A673 (cell line): ENCODE measurements around the gene ADGRL2. TPM values are rescaled to one million over a fixed set of nuclear protein-coding genes. Genes with fewer than 3 reads are reported as not detected.

Experiments
- BruUV-seq: library from RNA; stranded (reverse); fragments of 400-500 nt; replicated peaks from 2 replicates; lab custom pipeline; 2021; lab: Mats Ljungman, UMichigan
- CTCF ChIA-PET: fragments of 300-600 bp; sonication (Branson Sonifier 250); formaldehyde crosslinking; loops from one replicate; lab custom pipeline; 2022; ENCODE audit warnings: antibody characterized with exemption; lab: Charles Lee
- POLR2A ChIA-PET: fragments of 300-600 bp; sonication (Branson Sonifier 250); formaldehyde crosslinking; loops from one replicate; lab custom pipeline; 2022; ENCODE audit warnings: antibody characterized with exemption; ENCODE audit not compliant: low non-redundant PET; lab: Charles Lee
- DNase-seq: peaks from one replicate; pipeline ENCODE4 v3.0.0-alpha.2; 2015; ENCODE audit warnings: low spot score
- H3K27ac ChIP-seq: fragments of 200-600 bp; sonication (generic); 2 replicates; pipeline ENCODE4 v1.5.1; 2016; ENCODE audit warnings: mixed run types, low read depth, mild to moderate bottlenecking, mixed read lengths, antibody characterized with exemption, low read length; ENCODE audit not compliant: poor library complexity, severe bottlenecking
- H3K27me3 ChIP-seq: fragments of 200-600 bp; sonication (generic); replicated peaks from 2 replicates; pipeline ENCODE4 v1.6.1; 2017; ENCODE audit warnings: mixed run types, low read depth, mild to moderate bottlenecking, mixed read lengths, antibody characterized with exemption, low read length; ENCODE audit not compliant: insufficient read depth, poor library complexity
- H3K36me3 ChIP-seq: fragments of 200-600 bp; sonication (generic); 2 replicates; pipeline ENCODE4 v1.6.1; 2016; ENCODE audit warnings: mixed run types, mild to moderate bottlenecking, mixed read lengths, antibody characterized with exemption, low read length; ENCODE audit not compliant: insufficient read depth, poor library complexity, severe bottlenecking
- H3K4me1 ChIP-seq: fragments of 200-600 bp; sonication (generic); 2 replicates; pipeline ENCODE4 v1.6.1; 2017; ENCODE audit warnings: mixed run types, mild to moderate bottlenecking, mixed read lengths, antibody characterized with exemption, low read length; ENCODE audit not compliant: insufficient read depth, poor library complexity, severe bottlenecking
- H3K4me3 ChIP-seq: fragments of 200-600 bp; sonication (generic); 2 replicates; pipeline ENCODE4 v1.5.1; 2016; ENCODE audit warnings: low read depth, mixed run types, mild to moderate bottlenecking, mixed read lengths, low read length; ENCODE audit not compliant: poor library complexity, severe bottlenecking
- H3K9me3 ChIP-seq: fragments of 200-600 bp; sonication (generic); 2 replicates; pipeline ENCODE4 v1.6.1; 2016; ENCODE audit warnings: mixed run types, low read depth, mild to moderate bottlenecking, mixed read lengths, antibody characterized with exemption, low read length; ENCODE audit not compliant: poor library complexity, severe bottlenecking
- EZH2 ChIP-seq: fragments of 200-600 bp; sonication (generic); IDR thresholded peaks from 2 replicates; pipeline ENCODE4 v1.6.1; 2017; ENCODE audit warnings: borderline replicate concordance, low read depth, mild to moderate bottlenecking, mixed read lengths, antibody characterized with exemption, low read length; ENCODE audit not compliant: poor library complexity, severe bottlenecking
- intact Hi-C: fragments of 100-400 bp; cut with micrococcal nuclease; formaldehyde crosslinking; loops from one replicate; pipeline ENCODE4 v1.10.0; 2022; ENCODE audit not compliant: unreplicated experiment
- total RNA-seq: library from RNA; stranded (reverse); gene quantifications from 2 replicates; pipeline ENCODE4 v1.2.3, GENCODE V29; 2021
- TF ChIP-seq, protein P1 (sequence below): fragments of 300-800, 200-600 bp; sonication (generic); conservative IDR thresholded peaks from 2 replicates; pipeline ENCODE4 v1.5.1; 2017; ENCODE audit warnings: low read depth, mild to moderate bottlenecking, antibody characterized with exemption, low read length, moderate library complexity, mixed read lengths

The ADGRL2 gene
- total RNA-seq, 1 experiment from 2014 or later, result 1.5 TPM

DNA sequence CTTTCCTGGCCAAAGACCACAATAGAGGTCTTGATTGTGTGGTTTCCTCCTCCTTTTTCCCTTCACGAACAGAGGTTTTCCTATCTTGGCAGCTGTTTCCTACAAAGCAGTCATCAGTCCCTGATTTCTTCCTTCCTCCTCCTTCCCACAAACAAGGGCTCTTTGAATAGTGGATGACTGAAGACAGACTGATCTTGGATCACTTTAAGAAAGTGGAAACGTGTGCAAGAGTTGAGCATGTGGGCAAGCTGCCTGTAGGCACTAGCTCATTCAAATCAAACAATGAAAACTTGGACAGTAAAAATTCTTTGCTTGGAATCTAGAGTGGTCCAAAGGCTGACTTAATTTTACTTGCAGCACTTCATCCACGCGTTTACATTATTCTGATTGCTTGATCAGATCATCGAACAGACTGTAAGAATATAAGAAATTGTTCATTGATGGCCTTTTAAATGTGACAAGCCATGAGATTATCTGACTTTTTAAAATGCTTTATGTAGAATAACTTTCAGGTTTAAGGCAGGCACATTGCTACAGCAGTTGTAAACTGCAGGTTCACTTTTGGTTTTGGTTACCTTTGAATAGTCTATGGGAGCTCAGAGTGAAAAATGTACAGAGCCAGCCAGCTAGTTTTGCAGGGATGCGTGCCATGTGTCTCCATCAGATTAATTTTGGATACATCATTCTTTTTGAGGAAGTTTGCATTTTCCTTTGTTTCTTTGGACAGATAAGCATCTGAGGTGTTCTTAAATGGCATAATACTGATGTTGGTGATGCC is 34.4 kb downstream of the ADGRL2 start:
- ChIA-PET POLR2A (no interaction called here), CTCF (no interaction called here)
- Histone ChIP-seq H3K4me1 (peaks cover 2% of the 10 kb centered on the region), H3K27me3 (peaks cover 39% of the 10 kb centered on the region), H3K27ac (no peak overlapping the region), H3K36me3 (no peaks in the 10 kb centered on the region), H3K9me3 (no peaks in the 10 kb centered on the region), H3K4me3 (no peak overlapping the region)
- intact Hi-C loops, result no loop called here
- BruUV-seq, result no TSS peak
- no peak for TF ChIP-seq EZH2
- TF ChIP-seq, protein P1, sequence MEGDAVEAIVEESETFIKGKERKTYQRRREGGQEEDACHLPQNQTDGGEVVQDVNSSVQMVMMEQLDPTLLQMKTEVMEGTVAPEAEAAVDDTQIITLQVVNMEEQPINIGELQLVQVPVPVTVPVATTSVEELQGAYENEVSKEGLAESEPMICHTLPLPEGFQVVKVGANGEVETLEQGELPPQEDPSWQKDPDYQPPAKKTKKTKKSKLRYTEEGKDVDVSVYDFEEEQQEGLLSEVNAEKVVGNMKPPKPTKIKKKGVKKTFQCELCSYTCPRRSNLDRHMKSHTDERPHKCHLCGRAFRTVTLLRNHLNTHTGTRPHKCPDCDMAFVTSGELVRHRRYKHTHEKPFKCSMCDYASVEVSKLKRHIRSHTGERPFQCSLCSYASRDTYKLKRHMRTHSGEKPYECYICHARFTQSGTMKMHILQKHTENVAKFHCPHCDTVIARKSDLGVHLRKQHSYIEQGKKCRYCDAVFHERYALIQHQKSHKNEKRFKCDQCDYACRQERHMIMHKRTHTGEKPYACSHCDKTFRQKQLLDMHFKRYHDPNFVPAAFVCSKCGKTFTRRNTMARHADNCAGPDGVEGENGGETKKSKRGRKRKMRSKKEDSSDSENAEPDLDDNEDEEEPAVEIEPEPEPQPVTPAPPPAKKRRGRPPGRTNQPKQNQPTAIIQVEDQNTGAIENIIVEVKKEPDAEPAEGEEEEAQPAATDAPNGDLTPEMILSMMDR, result no peak
- no peak for DNase-seq

DNA sequence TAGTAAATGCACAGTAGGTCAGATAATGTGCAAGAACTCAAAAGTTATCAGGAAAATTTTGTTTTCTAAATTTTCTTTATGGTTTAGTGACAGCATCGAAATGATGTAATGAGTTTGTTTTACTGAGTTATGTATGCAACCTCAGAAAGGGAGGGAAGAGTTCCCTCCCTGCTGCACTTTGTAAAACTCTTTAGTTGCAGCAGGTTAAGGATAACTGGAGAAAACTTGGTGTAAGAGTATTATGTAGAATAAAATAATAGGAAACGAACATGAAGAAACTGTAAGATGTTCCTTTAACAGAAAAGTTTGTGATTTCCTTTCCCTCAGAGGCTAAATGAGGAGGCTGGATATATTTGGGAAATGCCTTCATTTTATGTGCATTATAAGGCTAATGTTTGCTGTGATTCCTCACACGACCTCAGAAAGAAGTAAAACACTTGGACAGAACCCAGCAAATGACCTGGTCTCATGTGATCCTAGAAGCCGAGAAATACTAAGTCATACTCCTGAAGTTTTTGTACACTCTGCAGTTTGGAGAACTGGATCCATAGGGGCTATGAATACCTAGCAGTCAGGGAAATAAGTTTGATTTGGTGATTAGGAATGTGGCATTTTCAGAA is 35.4 kb downstream of the ADGRL2 start:
- H3K27me3 ChIP-seq, result peaks cover 37% of the 10 kb centered on the region
- intact Hi-C loops, result no loop called here
- no TSS peak for BruUV-seq
- H3K4me3 ChIP-seq, result no peak overlapping the region
- CTCF ChIA-PET, result no interaction called here
- no peaks in the 10 kb centered on the region for H3K36me3 ChIP-seq
- H3K9me3 ChIP-seq, result no peaks in the 10 kb centered on the region
- POLR2A ChIA-PET, result no interaction called here
- TF ChIP-seq, protein P1, result no peak
- TF ChIP-seq EZH2, result no peak
- H3K27ac ChIP-seq, result no peak overlapping the region
- DNase-seq, result no peak
- peaks cover 2% of the 10 kb centered on the region for H3K4me1 ChIP-seq

DNA sequence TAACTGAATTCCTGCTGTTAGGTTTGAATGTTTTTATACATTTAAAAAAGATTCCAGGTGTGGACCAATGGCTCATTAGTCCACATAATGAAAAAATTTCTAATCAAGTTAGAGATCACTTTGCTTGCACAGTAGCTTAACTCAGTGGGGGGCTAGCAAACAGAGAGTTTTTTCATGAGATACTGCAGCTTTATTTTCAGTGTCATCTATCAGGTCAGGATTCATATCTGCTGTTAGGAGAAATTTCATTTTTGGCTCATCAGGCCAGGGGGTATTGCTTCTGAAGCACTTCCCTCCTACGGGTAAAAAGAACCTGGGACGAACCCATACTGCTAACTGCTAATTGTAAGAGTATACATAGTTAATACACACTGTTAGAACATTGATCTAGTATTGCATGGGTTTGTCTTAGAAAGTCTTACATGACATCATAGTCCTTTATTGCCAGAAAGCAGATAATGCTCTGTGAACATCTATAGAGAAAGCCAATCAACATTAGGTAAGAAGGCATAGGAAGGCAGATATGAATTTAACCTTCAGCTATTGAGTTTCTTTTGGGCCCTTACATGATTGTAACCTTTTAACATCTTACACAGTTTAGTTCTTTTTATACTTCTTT is 38.0 kb downstream of the ADGRL2 start:
- no peak for DNase-seq
- H3K27ac ChIP-seq, result no peak overlapping the region
- H3K4me3 ChIP-seq, result no peak overlapping the region
- no peaks in the 10 kb centered on the region for H3K9me3 ChIP-seq
- H3K36me3 ChIP-seq, result no peaks in the 10 kb centered on the region
- POLR2A ChIA-PET, result no interaction called here
- no peak for TF ChIP-seq EZH2
- TF ChIP-seq, protein P1, result no peak
- H3K4me1 ChIP-seq, result no peaks in the 10 kb centered on the region
- BruUV-seq, result no TSS peak
- intact Hi-C loops, result no loop called here
- CTCF ChIA-PET, result no interaction called here
- peaks cover 26% of the 10 kb centered on the region for H3K27me3 ChIP-seq
